ENCODE measurements around the gene CHMP4B.

GRCh38 chr20:33852626-33853506, 41.7 kb downstream of the CHMP4B start:
- no peak for TF ChIP-seq CTCF (IDR thresholded peaks at IDR 0.05)
- TF ChIP-seq USF2 (CRISPR knock-in tag; IDR thresholded peaks at IDR 0.05): no peak
- TF ChIP-seq NR3C1 (CRISPR knock-in tag; conservative IDR thresholded peaks at IDR 0.05; ENCODE audit: low read depth): no peak
- TF ChIP-seq ATF2 (CRISPR knock-in tag; IDR thresholded peaks at IDR 0.05; ENCODE audit: borderline replicate concordance, low read depth): no peak
- TF ChIP-seq IRF1 (CRISPR knock-in tag; IDR thresholded peaks at IDR 0.05): no peak
- no peak for TF ChIP-seq MLX (CRISPR knock-in tag; IDR thresholded peaks at IDR 0.05)
- TF ChIP-seq JUN (CRISPR knock-in tag; IDR thresholded peaks at IDR 0.05): no peak
- TF ChIP-seq SMAD3 (CRISPR knock-in tag; IDR thresholded peaks at IDR 0.05; ENCODE audit: borderline replicate concordance): no peak
- TF ChIP-seq CREB1 (CRISPR knock-in tag; IDR thresholded peaks at IDR 0.05): no peak
- no peak for TF ChIP-seq FOXK1 (CRISPR knock-in tag; IDR thresholded peaks at IDR 0.05)
- no peak for TF ChIP-seq ELF4 (CRISPR knock-in tag; IDR thresholded peaks at IDR 0.05; ENCODE audit: low read depth)
- TF ChIP-seq MAX (CRISPR knock-in tag; IDR thresholded peaks at IDR 0.05): no peak
- TF ChIP-seq ZNF121 (CRISPR knock-in tag; IDR thresholded peaks at IDR 0.05): no peak
- TF ChIP-seq ZNF532 (CRISPR knock-in tag; IDR thresholded peaks at IDR 0.05; ENCODE audit: borderline replicate concordance): no peak
